ENCODE data around the gene FRMD4A. TPM values are rescaled to one million over a fixed set of nuclear protein-coding genes. Genes with fewer than 3 reads are reported as not detected.

The FRMD4A gene
- total and polyA plus RNA-seq, 2 experiments from 2014 or later = 5.4 to 10.3 TPM

DNA sequence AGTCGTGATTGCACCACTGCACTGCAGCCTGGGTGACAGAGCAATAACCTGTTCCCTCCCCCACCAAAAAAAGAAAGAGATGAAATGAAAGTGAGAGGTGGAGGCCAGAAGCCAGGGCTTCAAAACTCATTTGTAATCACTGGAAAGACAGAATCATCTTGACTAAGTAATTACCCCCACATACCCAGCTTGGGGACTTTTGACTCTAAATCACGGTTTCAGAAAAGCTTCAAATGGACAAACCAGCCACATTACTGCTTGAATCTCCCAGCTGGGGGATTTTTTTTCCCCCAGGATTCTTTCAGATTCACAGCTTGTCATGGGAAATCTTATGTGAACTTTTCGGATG lies 361.0 kb downstream of the FRMD4A start:
- H2AFZ ChIP-seq = no peak overlapping the region
- no peaks in the 10 kb centered on the region for H3K36me3 ChIP-seq (replicated peaks; ENCODE audit: insufficient read depth, low read depth)
- no peak overlapping the region for H3K27ac ChIP-seq
- H3K4me2 ChIP-seq = no peak overlapping the region
- DNase-seq (ENCODE audit: low spot score) = no peak
- TF ChIP-seq EZH2phosphoT487 (IDR thresholded peaks at IDR 0.05; ENCODE audit: low read depth, severe bottlenecking, unreplicated experiment) (no peak), EZH2 (IDR thresholded peaks at IDR 0.05; ENCODE audit: borderline replicate concordance) (no peak)
- TF ChIP-seq, protein P1, sequence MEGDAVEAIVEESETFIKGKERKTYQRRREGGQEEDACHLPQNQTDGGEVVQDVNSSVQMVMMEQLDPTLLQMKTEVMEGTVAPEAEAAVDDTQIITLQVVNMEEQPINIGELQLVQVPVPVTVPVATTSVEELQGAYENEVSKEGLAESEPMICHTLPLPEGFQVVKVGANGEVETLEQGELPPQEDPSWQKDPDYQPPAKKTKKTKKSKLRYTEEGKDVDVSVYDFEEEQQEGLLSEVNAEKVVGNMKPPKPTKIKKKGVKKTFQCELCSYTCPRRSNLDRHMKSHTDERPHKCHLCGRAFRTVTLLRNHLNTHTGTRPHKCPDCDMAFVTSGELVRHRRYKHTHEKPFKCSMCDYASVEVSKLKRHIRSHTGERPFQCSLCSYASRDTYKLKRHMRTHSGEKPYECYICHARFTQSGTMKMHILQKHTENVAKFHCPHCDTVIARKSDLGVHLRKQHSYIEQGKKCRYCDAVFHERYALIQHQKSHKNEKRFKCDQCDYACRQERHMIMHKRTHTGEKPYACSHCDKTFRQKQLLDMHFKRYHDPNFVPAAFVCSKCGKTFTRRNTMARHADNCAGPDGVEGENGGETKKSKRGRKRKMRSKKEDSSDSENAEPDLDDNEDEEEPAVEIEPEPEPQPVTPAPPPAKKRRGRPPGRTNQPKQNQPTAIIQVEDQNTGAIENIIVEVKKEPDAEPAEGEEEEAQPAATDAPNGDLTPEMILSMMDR (IDR thresholded peaks at IDR 0.05; ENCODE audit: poor library complexity) = no peak
- WGBS (ENCODE audit: low lambda C conversion rate, missing lambda C conversion rate) = 93% methylated on average over 3 of the region's 3 CpGs
- H3K79me2 ChIP-seq = no peaks in the 10 kb centered on the region
- no peak overlapping the region for H3K4me3 ChIP-seq
- H3K9me2 ChIP-seq (replicated peaks; ENCODE audit: insufficient read depth) = no peaks in the 10 kb centered on the region
- H4K20me1 ChIP-seq (ENCODE audit: insufficient read depth, poor library complexity, severe bottlenecking) = no peaks in the 10 kb centered on the region
- H3K4me1 ChIP-seq (ENCODE audit: insufficient read depth) = peaks cover 3% of the 10 kb centered on the region
- H3K9me3 ChIP-seq (ENCODE audit: low read depth) = no peaks in the 10 kb centered on the region
- no peaks in the 10 kb centered on the region for H3K27me3 ChIP-seq

DNA sequence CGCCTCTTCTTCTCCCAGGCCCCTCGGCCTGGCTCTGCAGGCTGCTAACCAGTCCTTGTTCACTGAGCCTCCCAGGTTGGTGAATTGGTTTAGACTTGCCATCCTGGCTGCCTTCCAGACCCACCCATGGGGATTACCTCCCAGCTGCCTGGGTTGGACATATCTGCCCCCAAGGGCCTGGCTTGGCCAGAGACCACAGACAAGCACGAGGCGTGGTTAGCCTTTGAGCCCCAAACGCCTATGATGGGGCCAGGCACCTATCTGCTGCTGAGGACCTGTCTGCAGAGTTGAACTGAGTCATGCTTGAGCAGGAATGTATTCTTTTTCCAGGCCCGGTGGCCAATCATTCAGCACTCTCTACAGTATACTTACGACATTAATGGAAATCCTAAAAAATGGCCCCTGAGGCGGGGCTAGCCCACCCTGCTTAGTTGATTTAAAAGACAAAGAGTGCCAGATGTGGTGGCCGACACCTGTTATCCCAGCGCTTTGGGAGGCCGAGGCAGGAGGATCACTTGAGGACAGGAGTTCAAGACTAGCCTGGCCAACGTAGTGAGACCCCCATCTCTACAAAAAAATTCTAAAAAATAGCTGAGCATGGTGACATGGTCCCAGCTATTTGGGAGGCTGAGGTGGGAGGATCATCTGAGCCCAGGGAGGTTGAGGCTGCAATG lies 361.5 kb downstream of the FRMD4A start:
- no peaks in the 10 kb centered on the region for H3K27me3 ChIP-seq
- H3K4me3 ChIP-seq = no peak overlapping the region
- no peaks in the 10 kb centered on the region for H3K79me2 ChIP-seq
- WGBS (ENCODE audit: low lambda C conversion rate, missing lambda C conversion rate) = 93% methylated on average over 12 of the region's 12 CpGs
- H3K4me1 ChIP-seq (ENCODE audit: insufficient read depth) = peaks cover 3% of the 10 kb centered on the region
- H3K27ac ChIP-seq = no peak overlapping the region
- no peaks in the 10 kb centered on the region for H3K36me3 ChIP-seq (replicated peaks; ENCODE audit: insufficient read depth, low read depth)
- H2AFZ ChIP-seq = no peak overlapping the region
- H3K4me2 ChIP-seq = no peak overlapping the region
- H3K9me3 ChIP-seq (ENCODE audit: low read depth) = no peaks in the 10 kb centered on the region
- no peaks in the 10 kb centered on the region for H3K9me2 ChIP-seq (replicated peaks; ENCODE audit: insufficient read depth)
- DNase-seq (ENCODE audit: low spot score) = no peak
- H4K20me1 ChIP-seq (ENCODE audit: insufficient read depth, poor library complexity, severe bottlenecking) = no peaks in the 10 kb centered on the region
- TF ChIP-seq, protein P1 (IDR thresholded peaks at IDR 0.05; ENCODE audit: poor library complexity) = no peak
- TF ChIP-seq EZH2phosphoT487 (IDR thresholded peaks at IDR 0.05; ENCODE audit: low read depth, severe bottlenecking, unreplicated experiment) (no peak), EZH2 (IDR thresholded peaks at IDR 0.05; ENCODE audit: borderline replicate concordance) (no peak)

DNA sequence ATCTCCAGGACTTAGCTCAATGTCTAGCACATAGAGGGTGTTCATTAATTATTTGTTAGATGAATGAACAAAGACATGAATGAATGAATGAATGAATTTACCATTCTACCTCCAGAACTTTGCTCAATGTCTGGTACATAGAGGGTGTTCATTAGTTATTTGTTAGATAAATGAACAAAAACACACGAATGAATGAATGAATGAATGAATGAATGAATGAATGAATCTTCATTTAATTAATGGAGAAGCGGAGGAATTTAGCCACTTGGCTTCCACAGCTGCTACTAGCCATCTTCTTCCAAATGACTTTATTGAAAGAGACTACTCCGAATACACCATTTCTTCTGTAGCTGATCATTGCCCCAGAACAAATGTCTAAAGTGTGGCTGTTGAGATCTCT lies 368.9 kb downstream of the FRMD4A start:
- no peak overlapping the region for H2AFZ ChIP-seq

More for the DNA sequence above, 368.9 kb downstream of the FRMD4A start:
- H3K27me3 ChIP-seq = peaks cover 5% of the 10 kb centered on the region
- H3K36me3 ChIP-seq (replicated peaks; ENCODE audit: insufficient read depth, low read depth) = no peaks in the 10 kb centered on the region
- WGBS (ENCODE audit: low lambda C conversion rate, missing lambda C conversion rate) = 94% methylated on average over 3 of the region's 3 CpGs
- no peaks in the 10 kb centered on the region for H3K4me1 ChIP-seq (ENCODE audit: insufficient read depth)
- H3K79me2 ChIP-seq = no peaks in the 10 kb centered on the region
- no peak overlapping the region for H3K4me3 ChIP-seq
- no peaks in the 10 kb centered on the region for H3K9me2 ChIP-seq (replicated peaks; ENCODE audit: insufficient read depth)
- no peak for DNase-seq (ENCODE audit: low spot score)
- TF ChIP-seq EZH2phosphoT487 (IDR thresholded peaks at IDR 0.05; ENCODE audit: low read depth, severe bottlenecking, unreplicated experiment) = no peak
- TF ChIP-seq, protein P1 (IDR thresholded peaks at IDR 0.05; ENCODE audit: poor library complexity) = no peak
- no peak for TF ChIP-seq EZH2 (IDR thresholded peaks at IDR 0.05; ENCODE audit: borderline replicate concordance)
- no peaks in the 10 kb centered on the region for H4K20me1 ChIP-seq (ENCODE audit: insufficient read depth, poor library complexity, severe bottlenecking)
- H3K27ac ChIP-seq = no peak overlapping the region
- H3K4me2 ChIP-seq = no peak overlapping the region
- H3K9me3 ChIP-seq (ENCODE audit: low read depth) = no peaks in the 10 kb centered on the region

Data from hepatocyte (in vitro differentiated cells).